Astrocyte of the spinal cord (primary cell): Measurements from ENCODE around the gene ADAM12.
A peak's percentile ranks its signal among the peaks of the same experiment; 100 is the strongest.

Experiments
- DNase-seq: peaks from one replicate; pipeline ENCODE4 v3.0.0; 2011; ENCODE audit warnings: low read depth, low spot score
- H3K4me3 ChIP-seq: 2 replicates; pipeline ENCODE4 v1.5.1; 2011; ENCODE audit warnings: low read depth, mild to moderate bottlenecking, low read length, moderate library complexity
- in situ Hi-C: cut with HindIII; loops from 2 replicates; pipeline ENCODE4 v1.10.0; 2017; ENCODE audit warnings: low sequenced_read_pairs
- TF ChIP-seq, protein P1 (sequence below): IDR thresholded peaks from 2 replicates; pipeline ENCODE4 v1.5.1; 2012; ENCODE audit warnings: low read depth, mild to moderate bottlenecking, low read length, inconsistent platforms

ADAM12 gene

GRCh38 chr10:126277181-126277580 lies 111.1 kb downstream of the ADAM12 start:
- no peak overlapping the region for H3K4me3 ChIP-seq
- in situ Hi-C loops: no loop called here
- DNase-seq: no peak
- TF ChIP-seq, protein P1, sequence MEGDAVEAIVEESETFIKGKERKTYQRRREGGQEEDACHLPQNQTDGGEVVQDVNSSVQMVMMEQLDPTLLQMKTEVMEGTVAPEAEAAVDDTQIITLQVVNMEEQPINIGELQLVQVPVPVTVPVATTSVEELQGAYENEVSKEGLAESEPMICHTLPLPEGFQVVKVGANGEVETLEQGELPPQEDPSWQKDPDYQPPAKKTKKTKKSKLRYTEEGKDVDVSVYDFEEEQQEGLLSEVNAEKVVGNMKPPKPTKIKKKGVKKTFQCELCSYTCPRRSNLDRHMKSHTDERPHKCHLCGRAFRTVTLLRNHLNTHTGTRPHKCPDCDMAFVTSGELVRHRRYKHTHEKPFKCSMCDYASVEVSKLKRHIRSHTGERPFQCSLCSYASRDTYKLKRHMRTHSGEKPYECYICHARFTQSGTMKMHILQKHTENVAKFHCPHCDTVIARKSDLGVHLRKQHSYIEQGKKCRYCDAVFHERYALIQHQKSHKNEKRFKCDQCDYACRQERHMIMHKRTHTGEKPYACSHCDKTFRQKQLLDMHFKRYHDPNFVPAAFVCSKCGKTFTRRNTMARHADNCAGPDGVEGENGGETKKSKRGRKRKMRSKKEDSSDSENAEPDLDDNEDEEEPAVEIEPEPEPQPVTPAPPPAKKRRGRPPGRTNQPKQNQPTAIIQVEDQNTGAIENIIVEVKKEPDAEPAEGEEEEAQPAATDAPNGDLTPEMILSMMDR: no peak

- in situ Hi-C loops: no loop called here
Measured at GRCh38 chr10:126272526-126272925, 115.8 kb downstream of the ADAM12 start.

DNA sequence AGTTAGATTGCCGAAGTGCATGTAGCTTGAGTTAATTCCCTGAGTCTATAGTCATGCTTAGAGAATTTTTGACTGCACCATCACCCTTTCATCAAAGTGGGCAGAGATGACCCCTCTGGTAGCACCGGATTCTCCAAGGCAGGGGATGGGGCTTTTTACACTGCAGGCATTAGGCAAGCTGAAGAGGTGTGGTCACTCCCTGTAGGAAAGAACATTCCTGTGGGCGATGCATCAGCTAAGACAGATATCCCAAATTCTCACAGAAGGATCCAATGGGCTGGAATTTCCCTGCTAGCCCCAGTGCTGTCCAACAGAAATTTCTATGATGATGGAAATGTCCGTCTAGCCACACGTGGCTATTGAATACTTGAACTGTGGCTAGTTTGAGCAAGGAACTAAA lies 118.2 kb downstream of the ADAM12 start:
- H3K4me3 ChIP-seq: no peak overlapping the region
- DNase-seq: peak; percentile 90
- TF ChIP-seq, protein P1: no peak
- in situ Hi-C loops: no loop called here

More at GRCh38 chr10:126272526-126272925, 115.8 kb downstream of the ADAM12 start:
- H3K4me3 ChIP-seq: no peak overlapping the region
- TF ChIP-seq, protein P1: no peak
- no peak for DNase-seq

DNA sequence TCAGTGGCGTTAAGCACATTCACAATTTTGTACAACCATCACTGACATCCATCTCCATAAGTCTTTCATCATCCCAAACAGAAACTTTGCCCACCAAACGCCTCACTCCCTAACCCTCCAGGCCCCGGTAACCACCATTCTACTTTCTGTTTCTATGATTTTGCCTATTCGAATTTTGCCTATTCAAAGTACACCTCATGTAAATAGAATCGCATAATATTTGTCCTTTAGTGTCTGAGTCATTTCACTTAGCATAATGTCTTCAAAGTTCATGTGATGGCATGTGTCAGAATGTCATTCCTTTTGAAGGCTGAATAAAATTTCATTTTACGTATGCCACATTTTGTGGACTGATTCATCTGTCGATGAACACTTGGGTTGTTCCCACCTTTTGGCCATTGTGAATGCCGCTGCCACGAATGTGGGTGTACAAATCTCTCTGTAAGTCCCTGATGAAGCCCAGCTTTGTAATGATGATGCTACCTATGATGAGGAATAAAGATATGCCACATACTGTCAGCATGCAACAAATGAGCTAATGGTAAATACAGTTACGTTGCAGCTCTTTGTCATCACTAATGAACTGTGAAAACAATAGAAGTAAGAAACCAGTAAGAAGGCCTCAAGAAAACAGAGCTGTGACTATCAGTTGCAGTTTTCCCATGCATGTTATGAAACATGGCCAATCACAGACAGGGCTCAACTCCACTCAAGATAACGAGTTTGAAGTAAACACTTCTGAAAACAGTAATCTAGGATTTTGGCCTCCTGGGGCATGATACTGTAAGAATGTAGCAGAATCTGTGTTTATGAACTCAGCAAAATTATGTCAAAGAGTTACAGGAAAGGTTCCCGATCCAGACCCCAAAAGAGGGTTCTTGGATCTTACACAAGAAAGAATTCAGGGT lies 120.0 kb downstream of the ADAM12 start:
- in situ Hi-C loops: no loop called here
- TF ChIP-seq, protein P1: no peak
- no peak for DNase-seq

GRCh38 chr10:126264102-126265018 lies 123.9 kb downstream of the ADAM12 start:
- peak; percentile 52 for DNase-seq
- TF ChIP-seq, protein P1: no peak

More for the DNA sequence above, 120.0 kb downstream of the ADAM12 start:
- no peak overlapping the region for H3K4me3 ChIP-seq

DNA sequence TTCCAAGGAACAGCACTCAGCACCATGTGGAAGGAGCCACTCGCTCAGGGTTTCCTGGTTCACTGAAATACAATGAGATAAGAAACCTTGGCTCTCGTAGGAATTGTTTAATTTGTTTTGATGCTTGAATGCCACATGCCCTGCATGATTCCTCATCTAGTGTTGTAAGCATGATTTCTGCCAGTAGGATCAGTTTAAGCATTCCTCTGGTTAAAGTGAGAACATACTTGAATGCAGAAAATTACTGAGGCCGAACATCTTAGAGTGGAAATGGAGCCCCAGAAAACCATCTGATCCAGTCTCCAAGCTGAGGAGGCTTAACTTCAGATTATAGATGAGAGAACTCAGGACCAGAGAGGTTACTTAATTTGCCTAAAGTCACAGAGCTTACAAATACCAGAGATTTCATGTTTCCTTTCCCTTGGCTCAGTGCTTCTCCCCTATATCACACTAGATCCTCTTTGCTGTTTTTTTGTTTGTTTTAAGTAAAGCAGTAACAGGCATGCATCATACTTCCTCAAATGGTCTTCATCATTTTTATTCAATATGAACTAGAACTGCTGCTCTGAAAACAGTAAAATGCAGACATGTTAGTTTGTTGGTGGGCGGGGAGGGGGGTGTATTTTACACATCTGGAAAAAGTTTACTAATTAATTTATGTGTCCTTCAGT lies 125.1 kb downstream of the ADAM12 start:
- in situ Hi-C loops: no loop called here
- no peak for DNase-seq
- TF ChIP-seq, protein P1: no peak
- no peak overlapping the region for H3K4me3 ChIP-seq

More at GRCh38 chr10:126264102-126265018, 123.9 kb downstream of the ADAM12 start:
- in situ Hi-C loops: no loop called here
- no peak overlapping the region for H3K4me3 ChIP-seq
